Neural cell (in vitro differentiated cells): ENCODE results near the gene TENT4B. TPM values are rescaled to one million over a fixed set of nuclear protein-coding genes. Genes with fewer than 3 reads are reported as not detected.

Experiments used
- H2AFZ ChIP-seq: fragments of 200-600, 300-800 bp; sonication (generic), shearing (Covaris generic); 2 replicates; pipeline ENCODE4 v1.6.0; 2014; ENCODE audit warnings: low read depth, mild to moderate bottlenecking, antibody characterized with exemption, low read length, moderate library complexity
- H3F3A ChIP-seq: fragments of 200-600 bp; shearing (Covaris generic); 2 replicates; pipeline ENCODE4 v1.6.1; 2016; ENCODE audit warnings: mild to moderate bottlenecking, moderate library complexity, mixed read lengths, antibody characterized with exemption, low read length; ENCODE audit not compliant: insufficient read depth, poor library complexity, severe bottlenecking
- H3K27ac ChIP-seq: fragments of 200-600, 300-800 bp; sonication (generic), shearing (Covaris generic); 2 replicates; pipeline ENCODE4 v1.5.1; 2014; ENCODE audit warnings: mild to moderate bottlenecking, low read length, moderate library complexity
- H3K27me3 ChIP-seq: fragments of 300-800, 200-600 bp; sonication (generic), shearing (Covaris generic); 2 replicates; pipeline ENCODE4 v1.6.0; 2014; ENCODE audit warnings: mild to moderate bottlenecking, low read depth, low read length, moderate library complexity; ENCODE audit not compliant: insufficient read depth
- H3K36me3 ChIP-seq: fragments of 300-800, 200-600 bp; sonication (generic), shearing (Covaris generic); 2 replicates; pipeline ENCODE4 v1.5.1; 2014; ENCODE audit warnings: mild to moderate bottlenecking, antibody characterized with exemption, low read length, moderate library complexity; ENCODE audit not compliant: insufficient read depth
- H3K4me2 ChIP-seq: fragments of 300-800, 200-600 bp; sonication (generic), shearing (Covaris generic); 2 replicates; pipeline ENCODE4 v1.6.0; 2014; ENCODE audit warnings: mild to moderate bottlenecking, low read length
- H3K4me3 ChIP-seq: fragments of 300-800, 200-600 bp; sonication (generic), shearing (Covaris generic); 2 replicates; pipeline ENCODE4 v1.5.1; 2014; ENCODE audit warnings: mild to moderate bottlenecking, low read length, moderate library complexity
- H3K79me2 ChIP-seq: fragments of 200-600 bp; shearing (Covaris generic); replicated peaks from 2 replicates; pipeline ENCODE4 v1.6.0; 2014; ENCODE audit warnings: mild to moderate bottlenecking, low read length, moderate library complexity; ENCODE audit not compliant: insufficient read depth
- H3K9ac ChIP-seq: fragments of 300-800, 200-600 bp; sonication (generic), shearing (Covaris generic); 2 replicates; pipeline ENCODE4 v1.6.1; 2016; ENCODE audit warnings: mild to moderate bottlenecking, low read length, mixed read lengths
- H3K9me2 ChIP-seq: fragments of 200-600 bp; shearing (Covaris generic); 2 replicates; pipeline ENCODE4 v1.6.1; 2016; ENCODE audit warnings: mild to moderate bottlenecking, low read length, mixed read lengths; ENCODE audit not compliant: insufficient read depth
- H3K9me3 ChIP-seq: fragments of 200-600, 300-800 bp; sonication (generic), shearing (Covaris generic); 2 replicates; pipeline ENCODE4 v1.6.1; 2016; ENCODE audit warnings: mild to moderate bottlenecking, mixed run types, low read length, moderate library complexity, mixed read lengths
- H4K20me1 ChIP-seq: fragments of 200-600 bp; shearing (Covaris generic); 2 replicates; pipeline ENCODE4 v1.6.1; 2016; ENCODE audit warnings: mild to moderate bottlenecking, mixed run types; ENCODE audit not compliant: insufficient read depth
- EP300 ChIP-seq: fragments of 450-650 bp; conservative IDR thresholded peaks from 2 replicates; pipeline ENCODE4 v1.6.1; 2014; ENCODE audit warnings: antibody characterized with exemption, mild to moderate bottlenecking, moderate library complexity; ENCODE audit not compliant: poor library complexity, severe bottlenecking
- EZH2 ChIP-seq: fragments of 200-600, 300-800 bp; shearing (Covaris generic), sonication (generic); IDR thresholded peaks from 2 replicates; pipeline ENCODE4 v1.6.1; 2014; ENCODE audit warnings: antibody characterized with exemption, low read length, borderline replicate concordance, mild to moderate bottlenecking; ENCODE audit not compliant: insufficient read depth, poor library complexity, severe bottlenecking
- MXI1 ChIP-seq: fragments of 450-650 bp; conservative IDR thresholded peaks from 2 replicates; pipeline ENCODE4 v1.6.1; 2014; ENCODE audit warnings: antibody characterized with exemption, mild to moderate bottlenecking; ENCODE audit not compliant: poor library complexity, severe bottlenecking
- POLR2AphosphoS5 ChIP-seq: IDR thresholded peaks from 2 replicates; pipeline ENCODE4 v1.6.1; 2012
- RAD21 ChIP-seq: fragments of 450-650 bp; conservative IDR thresholded peaks from 2 replicates; pipeline ENCODE4 v1.6.1; 2014; ENCODE audit warnings: antibody characterized with exemption, mild to moderate bottlenecking, moderate library complexity
- SMC3 ChIP-seq: fragments of 450-650 bp; conservative IDR thresholded peaks from 2 replicates; pipeline ENCODE4 v1.6.1; 2014; ENCODE audit warnings: antibody characterized with exemption, mild to moderate bottlenecking, moderate library complexity; ENCODE audit not compliant: poor library complexity
- TAF1 ChIP-seq: IDR thresholded peaks from 2 replicates; pipeline ENCODE4 v1.6.1; 2012; ENCODE audit warnings: low read depth
- polyA plus RNA-seq: library from polyadenylated mRNA; depleted of rRNA; stranded (reverse); fragments of >200 nt; gene quantifications from 2 replicates; pipeline ENCODE4 v1.2.3, GENCODE V29; 2014
- TF ChIP-seq, protein P1 (sequence below): fragments of 450-650 bp; IDR thresholded peaks from 2 replicates; pipeline ENCODE4 v1.5.1; 2014; ENCODE audit warnings: antibody characterized with exemption, mild to moderate bottlenecking, moderate library complexity; ENCODE audit not compliant: poor library complexity, severe bottlenecking
- TF ChIP-seq, protein P2 (sequence below): IDR thresholded peaks from 2 replicates; pipeline ENCODE4 v1.6.1; 2012; ENCODE audit warnings: borderline replicate concordance

TENT4B gene
- polyA plus RNA-seq, 1 donor from 2014 or later = 16.9 TPM

DNA sequence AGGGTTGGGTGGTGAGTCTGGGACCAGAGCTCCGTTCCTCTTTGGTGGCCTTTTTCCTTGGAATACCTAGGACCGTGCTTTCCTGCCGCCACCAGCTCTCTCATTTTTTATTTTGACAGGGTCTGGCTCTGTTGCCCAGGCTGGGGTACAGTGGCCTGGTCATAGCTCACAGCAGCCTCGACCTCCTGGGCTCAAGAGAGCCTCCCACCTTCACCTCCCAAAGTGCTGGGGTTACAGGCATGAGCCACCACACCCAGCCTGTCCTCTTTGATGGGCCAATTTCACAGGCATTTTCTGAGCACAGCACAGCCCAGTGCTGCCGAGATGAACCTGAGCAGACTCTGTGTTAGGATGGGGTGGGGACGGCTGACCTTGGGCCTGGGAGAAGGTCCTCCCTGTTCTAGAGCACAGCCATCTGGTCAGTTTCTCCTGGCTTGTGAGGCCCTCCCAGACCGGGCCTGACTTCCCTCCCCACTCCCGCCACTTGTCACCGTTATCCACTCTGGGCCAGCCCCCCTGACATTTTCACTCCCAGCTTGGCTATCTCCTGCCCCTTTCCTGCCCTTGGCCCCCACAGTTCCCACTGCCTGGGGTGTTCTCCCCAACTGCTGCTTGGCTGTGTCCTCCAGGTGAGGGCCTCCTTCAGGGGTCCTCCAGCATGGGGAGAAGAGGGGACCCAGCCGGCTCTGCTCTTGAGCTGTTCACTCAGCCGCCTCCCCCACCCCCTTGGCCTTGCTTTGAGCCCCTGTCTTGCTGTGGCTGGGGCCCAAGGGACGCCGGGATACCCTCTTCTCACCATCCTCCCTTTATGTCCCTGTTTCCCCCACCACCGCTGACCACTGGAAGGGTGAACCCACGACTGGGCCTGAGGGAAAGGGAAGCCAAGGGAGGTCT, 118.3 kb downstream of the TENT4B start (continued):
- TF ChIP-seq EZH2 = no peak

DNA sequence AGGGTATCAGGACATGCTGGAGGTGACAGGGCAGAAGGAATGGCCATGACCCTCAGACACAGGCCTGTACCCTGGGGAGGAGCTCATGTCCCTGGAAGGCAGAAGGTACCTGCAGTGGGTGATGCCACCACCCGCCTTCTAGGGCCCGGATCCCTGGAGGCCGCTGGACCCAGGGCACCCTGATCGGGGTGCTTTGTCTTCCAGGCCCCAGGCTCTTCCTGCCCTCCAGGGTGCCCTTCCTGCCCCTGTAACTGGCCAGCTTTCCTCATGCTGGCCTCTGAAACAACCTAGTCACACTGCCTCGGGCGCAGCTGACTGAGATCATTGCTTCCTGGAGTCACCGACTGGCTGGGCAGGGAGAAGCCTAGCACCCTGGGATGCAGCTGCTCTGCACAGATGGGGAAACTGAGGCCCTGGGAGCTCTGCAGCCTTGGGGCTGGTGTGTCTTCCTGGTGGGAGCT, 119.0 kb downstream of the TENT4B start:
- Histone ChIP-seq H3K9me2 (no peaks in the 10 kb centered on the region), H3K4me2 (no peak overlapping the region), H3K36me3 (no peaks in the 10 kb centered on the region), H3F3A (no peaks in the 10 kb centered on the region), H3K27me3 (no peaks in the 10 kb centered on the region), H3K9ac (no peak overlapping the region), H4K20me1 (no peaks in the 10 kb centered on the region), H3K4me3 (no peak overlapping the region), H3K27ac (no peak overlapping the region), H2AFZ (no peak overlapping the region), H3K9me3 (no peaks in the 10 kb centered on the region), H3K79me2 (no peaks in the 10 kb centered on the region)
- no peak for TF ChIP-seq EP300
- no peak for TF ChIP-seq POLR2AphosphoS5
- no peak for TF ChIP-seq MXI1
- TF ChIP-seq TAF1 = no peak
- TF ChIP-seq, protein P1, sequence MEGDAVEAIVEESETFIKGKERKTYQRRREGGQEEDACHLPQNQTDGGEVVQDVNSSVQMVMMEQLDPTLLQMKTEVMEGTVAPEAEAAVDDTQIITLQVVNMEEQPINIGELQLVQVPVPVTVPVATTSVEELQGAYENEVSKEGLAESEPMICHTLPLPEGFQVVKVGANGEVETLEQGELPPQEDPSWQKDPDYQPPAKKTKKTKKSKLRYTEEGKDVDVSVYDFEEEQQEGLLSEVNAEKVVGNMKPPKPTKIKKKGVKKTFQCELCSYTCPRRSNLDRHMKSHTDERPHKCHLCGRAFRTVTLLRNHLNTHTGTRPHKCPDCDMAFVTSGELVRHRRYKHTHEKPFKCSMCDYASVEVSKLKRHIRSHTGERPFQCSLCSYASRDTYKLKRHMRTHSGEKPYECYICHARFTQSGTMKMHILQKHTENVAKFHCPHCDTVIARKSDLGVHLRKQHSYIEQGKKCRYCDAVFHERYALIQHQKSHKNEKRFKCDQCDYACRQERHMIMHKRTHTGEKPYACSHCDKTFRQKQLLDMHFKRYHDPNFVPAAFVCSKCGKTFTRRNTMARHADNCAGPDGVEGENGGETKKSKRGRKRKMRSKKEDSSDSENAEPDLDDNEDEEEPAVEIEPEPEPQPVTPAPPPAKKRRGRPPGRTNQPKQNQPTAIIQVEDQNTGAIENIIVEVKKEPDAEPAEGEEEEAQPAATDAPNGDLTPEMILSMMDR = no peak
- no peak for TF ChIP-seq RAD21
- TF ChIP-seq, protein P2, sequence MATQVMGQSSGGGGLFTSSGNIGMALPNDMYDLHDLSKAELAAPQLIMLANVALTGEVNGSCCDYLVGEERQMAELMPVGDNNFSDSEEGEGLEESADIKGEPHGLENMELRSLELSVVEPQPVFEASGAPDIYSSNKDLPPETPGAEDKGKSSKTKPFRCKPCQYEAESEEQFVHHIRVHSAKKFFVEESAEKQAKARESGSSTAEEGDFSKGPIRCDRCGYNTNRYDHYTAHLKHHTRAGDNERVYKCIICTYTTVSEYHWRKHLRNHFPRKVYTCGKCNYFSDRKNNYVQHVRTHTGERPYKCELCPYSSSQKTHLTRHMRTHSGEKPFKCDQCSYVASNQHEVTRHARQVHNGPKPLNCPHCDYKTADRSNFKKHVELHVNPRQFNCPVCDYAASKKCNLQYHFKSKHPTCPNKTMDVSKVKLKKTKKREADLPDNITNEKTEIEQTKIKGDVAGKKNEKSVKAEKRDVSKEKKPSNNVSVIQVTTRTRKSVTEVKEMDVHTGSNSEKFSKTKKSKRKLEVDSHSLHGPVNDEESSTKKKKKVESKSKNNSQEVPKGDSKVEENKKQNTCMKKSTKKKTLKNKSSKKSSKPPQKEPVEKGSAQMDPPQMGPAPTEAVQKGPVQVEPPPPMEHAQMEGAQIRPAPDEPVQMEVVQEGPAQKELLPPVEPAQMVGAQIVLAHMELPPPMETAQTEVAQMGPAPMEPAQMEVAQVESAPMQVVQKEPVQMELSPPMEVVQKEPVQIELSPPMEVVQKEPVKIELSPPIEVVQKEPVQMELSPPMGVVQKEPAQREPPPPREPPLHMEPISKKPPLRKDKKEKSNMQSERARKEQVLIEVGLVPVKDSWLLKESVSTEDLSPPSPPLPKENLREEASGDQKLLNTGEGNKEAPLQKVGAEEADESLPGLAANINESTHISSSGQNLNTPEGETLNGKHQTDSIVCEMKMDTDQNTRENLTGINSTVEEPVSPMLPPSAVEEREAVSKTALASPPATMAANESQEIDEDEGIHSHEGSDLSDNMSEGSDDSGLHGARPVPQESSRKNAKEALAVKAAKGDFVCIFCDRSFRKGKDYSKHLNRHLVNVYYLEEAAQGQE = no peak
- no peak for TF ChIP-seq SMC3
- no peak for TF ChIP-seq EZH2

DNA sequence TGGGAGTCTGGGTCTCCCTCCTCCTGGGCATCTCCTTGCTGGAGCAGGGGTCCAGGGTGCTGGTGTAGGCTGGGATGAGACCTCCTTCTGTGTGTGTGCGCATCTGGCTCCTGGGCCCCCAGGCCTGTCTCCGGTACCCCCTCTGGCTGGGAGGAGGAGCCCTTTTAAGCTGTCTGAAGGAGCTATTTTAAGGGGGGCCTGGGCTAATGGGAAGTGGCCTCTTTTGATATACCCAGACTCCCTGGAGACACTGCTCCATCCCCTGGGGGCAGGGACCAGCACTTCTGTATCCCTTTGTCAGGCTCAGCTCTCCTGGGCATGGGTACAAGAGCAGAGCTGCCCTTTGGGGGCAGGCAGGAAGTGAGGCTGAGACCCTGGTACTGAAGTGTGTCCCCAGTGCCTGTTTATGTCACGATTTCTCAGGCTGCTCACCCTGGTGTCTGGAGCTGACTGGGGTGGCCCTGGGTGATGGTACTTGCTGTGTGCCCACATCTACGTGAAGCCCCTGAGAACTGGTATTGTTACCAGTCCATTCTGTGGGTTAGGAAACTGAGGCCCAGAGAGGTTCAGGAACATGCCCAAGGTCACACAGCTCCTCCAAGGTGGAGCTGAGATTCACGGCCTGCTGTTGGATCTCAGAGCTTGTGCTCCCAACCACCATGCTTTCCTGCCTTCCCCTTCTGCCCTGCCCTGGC, 119.7 kb downstream of the TENT4B start:
- H3K79me2 ChIP-seq = no peaks in the 10 kb centered on the region
- no peaks in the 10 kb centered on the region for H3K36me3 ChIP-seq
- H3K4me2 ChIP-seq = no peak overlapping the region
- H3K27me3 ChIP-seq = no peaks in the 10 kb centered on the region
- no peaks in the 10 kb centered on the region for H4K20me1 ChIP-seq
- H3K27ac ChIP-seq = no peak overlapping the region
- H3F3A ChIP-seq = no peaks in the 10 kb centered on the region
- no peak overlapping the region for H3K9ac ChIP-seq
- TF ChIP-seq EP300 (no peak), EZH2 (no peak), RAD21 (no peak)
- TF ChIP-seq, protein P1 = no peak
- no peaks in the 10 kb centered on the region for H3K9me3 ChIP-seq
- no peak overlapping the region for H3K4me3 ChIP-seq
- H3K9me2 ChIP-seq = no peaks in the 10 kb centered on the region
- H2AFZ ChIP-seq = no peak overlapping the region
